NAMALWA (cell line): ENCODE data around the gene HEATR5A.
"Not testable (repeated sequence)": the region's sequence is repeated elsewhere in the genome, so short reads cannot be mapped to it uniquely, and the experiment has no call there.

ENCODE experiments used
- DNase-seq: peaks from one replicate; pipeline ENCODE4 v3.0.0-alpha.2; 2015; ENCODE audit warnings: low spot score

Gene HEATR5A

GRCh38 chr14:31256534-31257243 lies 163.7 kb downstream of the HEATR5A start:
- DNase-seq, result no peak

- DNase-seq, result not testable (repeated sequence)
These were observed 164.4 kb downstream of the HEATR5A start for GRCh38 chr14:31255918-31256317.

GRCh38 chr14:31255286-31255685 lies 165.1 kb downstream of the HEATR5A start:
- DNase-seq, result no peak

- DNase-seq, result no peak
These were observed 166.4 kb downstream of the HEATR5A start for GRCh38 chr14:31253746-31254471.

GRCh38 chr14:31252865-31253264 lies 167.5 kb downstream of the HEATR5A start:
- no peak for DNase-seq

- DNase-seq, result no peak
These were observed 169.1 kb downstream of the HEATR5A start for GRCh38 chr14:31251028-31251958.

- DNase-seq, result no peak
These were observed 175.7 kb downstream of the HEATR5A start for GRCh38 chr14:31244626-31245025.

GRCh38 chr14:31243860-31244259 lies 176.5 kb downstream of the HEATR5A start:
- DNase-seq, result no peak

- not testable (repeated sequence) for DNase-seq
These were observed 178.0 kb downstream of the HEATR5A start for GRCh38 chr14:31242161-31242940.
